Glomerular visceral epithelial cell (primary cell): ENCODE results near the gene MLEC.
A peak's percentile ranks its signal among the peaks of the same experiment; 100 is the strongest.
"Not testable (repeated sequence)": the region's sequence is repeated elsewhere in the genome, so short reads cannot be mapped to it uniquely, and the experiment has no call there.

Experiments used
- DNase-seq: peaks from one replicate; pipeline ENCODE4 v3.0.0-alpha.2; 2016; ENCODE audit errors: extremely low spot score

Gene MLEC

GRCh38 chr12:120663741-120664140, 23.2 kb upstream of the MLEC start:
- no peak for DNase-seq

GRCh38 chr12:120666571-120667390, 20.2 kb upstream of the MLEC start:
- no peak for DNase-seq

GRCh38 chr12:120668091-120668867, 18.7 kb upstream of the MLEC start:
- DNase-seq: no peak

GRCh38 chr12:120668868-120669840, 17.8 kb upstream of the MLEC start:
- DNase-seq: no peak

GRCh38 chr12:120670237-120670636, 16.7 kb upstream of the MLEC start:
- DNase-seq: not testable (repeated sequence)

- DNase-seq: no peak
Observed at GRCh38 chr12:120670667-120671066, 16.3 kb upstream of the MLEC start.

GRCh38 chr12:120674097-120674636, 12.8 kb upstream of the MLEC start:
- no peak for DNase-seq

- DNase-seq: no peak
Observed at GRCh38 chr12:120677765-120678473, 9.0 kb upstream of the MLEC start.

- no peak for DNase-seq
Observed at GRCh38 chr12:120678572-120678971, 8.4 kb upstream of the MLEC start.

- DNase-seq: no peak
Observed at GRCh38 chr12:120680165-120680738, 6.7 kb upstream of the MLEC start.

GRCh38 chr12:120684523-120684932, 2.4 kb upstream of the MLEC start:
- no peak for DNase-seq

- no peak for DNase-seq
Observed at GRCh38 chr12:120685522-120685921, 1.4 kb upstream of the MLEC start.

GRCh38 chr12:120686151-120686689, 729 bp upstream of the MLEC start:
- DNase-seq: peak; percentile 98

GRCh38 chr12:120687578-120688289, 785 bp downstream of the MLEC start:
- no peak for DNase-seq

GRCh38 chr12:120688527-120689071, 1.6 kb downstream of the MLEC start:
- no peak for DNase-seq

- DNase-seq: no peak
Observed at GRCh38 chr12:120689397-120690082, 2.6 kb downstream of the MLEC start.

- no peak for DNase-seq
Observed at GRCh38 chr12:120690083-120690450, 3.1 kb downstream of the MLEC start.

- DNase-seq: no peak
Observed at GRCh38 chr12:120690978-120691377, 4.0 kb downstream of the MLEC start.

GRCh38 chr12:120692524-120693033, 5.6 kb downstream of the MLEC start:
- peak; percentile 78 for DNase-seq
